Measurements from ENCODE around the gene SNRNP25. TPM values are rescaled to one million over a fixed set of nuclear protein-coding genes. Genes with fewer than 3 reads are reported as not detected.
"Not testable (repeated sequence)": the region's sequence is repeated elsewhere in the genome, so short reads cannot be mapped to it uniquely, and the experiment has no call there.

Gene SNRNP25
- 30.6 TPM for total RNA-seq (ENCODE audit: unreplicated experiment)
- long read RNA-seq, transcript SNRNP25-201 (5 exons, 1,905 nt) = major isoform, 22 of 24 reads
- long read RNA-seq, partial matches to known transcripts = 1 of 24 reads
- long read RNA-seq, other reads (novel, unspliced or antisense) = 0 of 24 reads

DNA sequence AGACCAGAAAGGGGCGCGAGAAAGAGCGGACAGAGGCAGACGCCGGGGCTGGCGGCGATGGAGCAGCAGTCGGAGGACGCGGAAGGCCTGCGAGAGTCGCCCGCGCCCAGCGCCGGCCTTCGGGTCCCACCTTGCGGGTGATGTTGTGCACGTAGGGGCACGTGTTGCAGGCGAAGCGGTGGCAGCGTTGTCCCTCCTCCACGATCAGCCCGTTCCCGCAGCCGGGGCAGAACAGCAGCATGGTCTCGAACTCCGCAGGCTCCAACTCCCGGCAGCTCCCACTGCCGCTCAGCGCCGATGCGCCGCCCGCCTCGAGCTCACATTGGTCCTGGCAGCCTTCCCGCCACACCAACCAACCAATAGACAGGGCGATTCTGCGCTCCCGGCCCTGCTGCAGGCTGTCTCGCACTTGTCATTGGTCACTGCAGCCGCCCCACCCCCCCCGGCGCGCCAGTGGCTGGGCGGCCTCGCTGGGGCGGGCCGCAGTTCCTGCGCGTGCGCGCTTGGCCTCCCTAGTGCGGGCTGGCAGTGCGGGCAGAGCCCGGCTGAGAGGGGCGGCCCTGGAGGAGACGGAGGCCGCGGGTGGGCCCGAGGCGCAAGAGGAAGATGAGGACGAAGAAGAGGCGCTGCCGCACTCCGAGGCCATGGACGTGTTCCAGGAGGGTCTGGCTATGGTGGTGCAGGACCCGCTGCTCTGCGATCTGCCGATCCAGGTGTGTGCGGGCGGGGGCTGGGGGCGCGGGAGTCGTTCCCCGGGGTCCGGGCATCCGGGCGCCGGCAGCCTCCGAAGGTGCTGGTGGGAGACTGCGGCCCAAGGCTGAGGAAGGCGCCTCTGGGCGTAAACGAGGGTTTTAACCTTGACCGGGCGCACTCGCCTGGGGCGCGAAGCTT is at the start of gene SNRNP25, which contains the start of gene POLR3K:
TSS of gene SNRNP25 (plus strand) at position 483 of the 891 bp plus-strand sequence. CDS start at position 672, 189 bp downstream.
TSS of gene POLR3K (minus strand) at position 263 of the 891 bp plus-strand sequence. CDS start at position 241, 22 bp downstream.
- Mint-ChIP-seq H3K9me3 (ENCODE audit: unreplicated experiment) (peaks cover 3% of the 10 kb centered on the region), H3K4me3 (ENCODE audit: unreplicated experiment) (peak within 1 kb of the TSS; percentile 95), H3K36me3 (ENCODE audit: low read depth, unreplicated experiment) (peaks cover 21% of the 10 kb centered on the region), H3K27ac (ENCODE audit: unreplicated experiment) (peak within 1 kb of the TSS; percentile 85), H3K4me1 (ENCODE audit: unreplicated experiment) (peaks cover 8% of the 10 kb centered on the region), H3K27me3 (ENCODE audit: unreplicated experiment) (peaks cover 13% of the 10 kb centered on the region)
- TF ChIP-seq, protein P1, sequence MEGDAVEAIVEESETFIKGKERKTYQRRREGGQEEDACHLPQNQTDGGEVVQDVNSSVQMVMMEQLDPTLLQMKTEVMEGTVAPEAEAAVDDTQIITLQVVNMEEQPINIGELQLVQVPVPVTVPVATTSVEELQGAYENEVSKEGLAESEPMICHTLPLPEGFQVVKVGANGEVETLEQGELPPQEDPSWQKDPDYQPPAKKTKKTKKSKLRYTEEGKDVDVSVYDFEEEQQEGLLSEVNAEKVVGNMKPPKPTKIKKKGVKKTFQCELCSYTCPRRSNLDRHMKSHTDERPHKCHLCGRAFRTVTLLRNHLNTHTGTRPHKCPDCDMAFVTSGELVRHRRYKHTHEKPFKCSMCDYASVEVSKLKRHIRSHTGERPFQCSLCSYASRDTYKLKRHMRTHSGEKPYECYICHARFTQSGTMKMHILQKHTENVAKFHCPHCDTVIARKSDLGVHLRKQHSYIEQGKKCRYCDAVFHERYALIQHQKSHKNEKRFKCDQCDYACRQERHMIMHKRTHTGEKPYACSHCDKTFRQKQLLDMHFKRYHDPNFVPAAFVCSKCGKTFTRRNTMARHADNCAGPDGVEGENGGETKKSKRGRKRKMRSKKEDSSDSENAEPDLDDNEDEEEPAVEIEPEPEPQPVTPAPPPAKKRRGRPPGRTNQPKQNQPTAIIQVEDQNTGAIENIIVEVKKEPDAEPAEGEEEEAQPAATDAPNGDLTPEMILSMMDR (IDR thresholded peaks at IDR 0.05; ENCODE audit: unreplicated experiment) = no peak
- peak; percentile 98 for DNase-seq (ENCODE audit: low spot score)

DNA sequence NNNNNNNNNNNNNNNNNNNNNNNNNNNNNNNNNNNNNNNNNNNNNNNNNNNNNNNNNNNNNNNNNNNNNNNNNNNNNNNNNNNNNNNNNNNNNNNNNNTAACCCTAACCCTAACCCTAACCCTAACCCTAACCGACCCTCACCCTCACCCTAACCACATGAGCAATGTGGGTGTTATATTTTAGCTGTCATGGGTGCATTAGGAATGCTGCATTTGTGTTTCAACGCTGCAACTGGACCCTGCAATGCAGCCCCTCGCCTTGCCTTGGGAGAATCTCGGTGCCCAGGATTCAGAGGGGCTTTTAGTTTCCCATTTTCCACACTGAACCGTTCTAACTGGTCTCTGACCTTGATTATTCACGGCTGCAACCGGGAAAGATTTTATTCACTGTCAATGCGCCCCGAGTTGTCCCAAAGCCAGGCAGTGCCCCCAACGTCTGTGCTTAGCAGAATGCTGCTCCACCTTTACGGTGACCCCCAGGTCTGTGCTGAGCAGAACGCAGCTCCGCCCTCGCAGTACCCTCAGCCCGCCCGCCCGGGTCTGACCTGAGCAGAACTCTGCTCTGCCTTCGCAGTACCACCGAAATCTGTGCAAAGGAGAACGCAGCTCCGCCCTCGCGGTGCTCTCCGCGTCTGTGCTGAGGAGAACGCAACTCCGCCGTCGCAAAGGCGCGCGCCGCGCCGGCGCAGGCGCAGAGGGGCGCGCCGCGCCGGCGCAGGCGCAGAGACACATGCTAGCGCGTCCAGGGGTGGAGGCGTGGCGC is 43.5 kb upstream of the SNRNP25 start:
- no peaks in the 10 kb centered on the region for H3K36me3 Mint-ChIP-seq (ENCODE audit: low read depth, unreplicated experiment)
- H3K27me3 Mint-ChIP-seq (ENCODE audit: unreplicated experiment) = no peaks in the 10 kb centered on the region
- no peaks in the 10 kb centered on the region for H3K4me1 Mint-ChIP-seq (ENCODE audit: unreplicated experiment)
- TF ChIP-seq, protein P1 (IDR thresholded peaks at IDR 0.05; ENCODE audit: unreplicated experiment) = no peak
- peak overlapping the region; percentile 86 for H3K4me3 Mint-ChIP-seq (ENCODE audit: unreplicated experiment)
- no peak overlapping the region for H3K27ac Mint-ChIP-seq (ENCODE audit: unreplicated experiment)
- H3K9me3 Mint-ChIP-seq (ENCODE audit: unreplicated experiment) = no peaks in the 10 kb centered on the region
- no peak for DNase-seq (ENCODE audit: low spot score)

DNA sequence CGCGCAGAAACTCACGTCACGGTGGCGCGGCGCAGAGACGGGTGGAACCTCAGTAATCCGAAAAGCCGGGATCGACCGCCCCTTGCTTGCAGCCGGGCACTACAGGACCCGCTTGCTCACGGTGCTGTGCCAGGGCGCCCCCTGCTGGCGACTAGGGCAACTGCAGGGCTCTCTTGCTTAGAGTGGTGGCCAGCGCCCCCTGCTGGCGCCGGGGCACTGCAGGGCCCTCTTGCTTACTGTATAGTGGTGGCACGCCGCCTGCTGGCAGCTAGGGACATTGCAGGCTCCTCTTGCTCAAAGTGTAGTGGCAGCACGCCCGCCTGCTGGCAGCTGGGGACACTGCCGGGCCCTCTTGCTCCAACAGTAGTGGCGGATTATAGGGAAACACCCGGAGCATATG is 42.9 kb upstream of the SNRNP25 start:
- peak; percentile 81 for DNase-seq (ENCODE audit: low spot score)
- not testable (repeated sequence) for H3K36me3 Mint-ChIP-seq (ENCODE audit: low read depth, unreplicated experiment); H3K4me1 Mint-ChIP-seq (ENCODE audit: unreplicated experiment); H3K4me3 Mint-ChIP-seq (ENCODE audit: unreplicated experiment); H3K9me3 Mint-ChIP-seq (ENCODE audit: unreplicated experiment); H3K27me3 Mint-ChIP-seq (ENCODE audit: unreplicated experiment); H3K27ac Mint-ChIP-seq (ENCODE audit: unreplicated experiment)
- TF ChIP-seq, protein P1 (IDR thresholded peaks at IDR 0.05; ENCODE audit: unreplicated experiment) = peak; percentile 62

DNA sequence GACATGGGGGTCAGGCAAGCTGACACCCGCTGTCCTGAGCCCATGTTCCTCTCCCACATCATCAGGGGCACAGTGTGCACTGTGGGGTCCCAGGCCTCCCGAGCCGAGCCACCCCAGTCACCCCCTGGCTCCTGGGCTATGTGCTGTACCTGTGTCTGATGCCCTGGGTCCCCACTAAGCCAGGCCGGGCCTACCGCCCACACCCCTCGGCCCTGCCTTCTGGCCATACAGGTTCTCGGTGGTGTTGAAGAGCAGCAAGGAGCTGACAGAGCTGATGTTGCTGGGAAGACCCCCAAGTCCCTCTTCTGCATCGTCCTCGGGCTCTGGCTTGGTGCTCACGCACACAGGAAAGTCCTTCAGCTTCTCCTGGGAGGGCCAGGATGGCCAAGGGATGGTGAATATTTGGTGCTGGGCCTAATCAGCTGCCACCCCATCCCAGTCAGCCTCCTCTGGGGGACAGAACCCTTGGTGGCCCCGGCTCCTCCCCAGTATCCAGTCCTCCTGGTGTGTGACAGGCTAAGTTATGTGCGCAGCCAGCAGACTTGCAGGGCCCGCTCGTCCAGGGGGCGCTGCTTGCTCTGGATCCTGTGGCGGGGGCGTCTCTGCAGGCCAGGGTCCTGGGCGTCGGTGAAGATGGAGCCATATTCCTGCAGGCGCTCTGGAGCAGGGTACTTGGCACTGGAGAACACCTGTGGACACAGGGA is 36.4 kb upstream of the SNRNP25 start:
- not testable (repeated sequence) for DNase-seq (ENCODE audit: low spot score); H3K9me3 Mint-ChIP-seq (ENCODE audit: unreplicated experiment); H3K27me3 Mint-ChIP-seq (ENCODE audit: unreplicated experiment); H3K4me1 Mint-ChIP-seq (ENCODE audit: unreplicated experiment); H3K36me3 Mint-ChIP-seq (ENCODE audit: low read depth, unreplicated experiment); H3K4me3 Mint-ChIP-seq (ENCODE audit: unreplicated experiment); H3K27ac Mint-ChIP-seq (ENCODE audit: unreplicated experiment)

DNA sequence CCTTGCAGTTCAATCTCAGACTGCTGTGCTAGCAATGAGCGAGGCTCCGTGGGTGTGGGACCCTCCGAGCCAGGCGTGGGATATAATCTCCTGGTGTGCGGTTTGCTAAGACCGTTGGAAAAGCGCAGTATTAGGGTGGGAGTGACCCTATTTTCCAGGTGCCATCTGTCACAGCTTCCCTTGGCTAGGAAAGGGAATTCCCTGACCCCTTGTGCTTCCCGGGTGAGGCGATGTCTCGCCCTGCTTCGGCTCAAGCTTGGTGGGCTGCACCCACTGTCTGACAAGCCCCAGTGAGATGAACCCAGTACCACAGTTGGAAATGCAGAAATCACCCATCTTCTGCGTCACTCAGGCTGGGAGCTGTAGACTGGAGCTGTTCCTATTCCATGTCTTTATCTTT is 32.7 kb upstream of the SNRNP25 start:
- not testable (repeated sequence) for DNase-seq (ENCODE audit: low spot score); H3K9me3 Mint-ChIP-seq (ENCODE audit: unreplicated experiment); H3K27ac Mint-ChIP-seq (ENCODE audit: unreplicated experiment)

DNA sequence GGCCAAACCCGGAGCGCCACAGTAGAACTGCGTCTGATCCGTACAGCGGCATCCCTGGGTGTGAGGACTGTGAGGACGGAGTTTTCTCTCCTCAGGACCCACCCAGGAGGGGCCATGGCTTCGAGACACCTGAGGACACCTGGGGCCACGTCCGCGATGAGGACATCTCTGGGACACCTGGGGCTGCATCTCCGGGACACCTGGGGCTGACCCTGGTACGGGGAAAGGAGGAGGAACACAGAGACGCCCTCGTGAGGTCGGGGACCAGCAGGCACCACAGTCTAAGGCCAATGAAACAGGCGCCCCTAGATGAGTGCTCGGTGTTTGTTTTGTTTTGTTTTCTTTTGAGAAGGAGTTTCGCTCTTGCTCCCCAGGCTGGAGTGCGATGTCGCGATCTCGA is 29.5 kb upstream of the SNRNP25 start:
- H3K4me3 Mint-ChIP-seq (ENCODE audit: unreplicated experiment); H3K27ac Mint-ChIP-seq (ENCODE audit: unreplicated experiment); H3K36me3 Mint-ChIP-seq (ENCODE audit: low read depth, unreplicated experiment); H3K9me3 Mint-ChIP-seq (ENCODE audit: unreplicated experiment); H3K4me1 Mint-ChIP-seq (ENCODE audit: unreplicated experiment); H3K27me3 Mint-ChIP-seq (ENCODE audit: unreplicated experiment); DNase-seq (ENCODE audit: low spot score): not testable (repeated sequence)

More for the DNA sequence above, 32.7 kb upstream of the SNRNP25 start:
- H3K36me3 Mint-ChIP-seq (ENCODE audit: low read depth, unreplicated experiment); H3K4me1 Mint-ChIP-seq (ENCODE audit: unreplicated experiment); H3K27me3 Mint-ChIP-seq (ENCODE audit: unreplicated experiment); H3K4me3 Mint-ChIP-seq (ENCODE audit: unreplicated experiment): not testable (repeated sequence)

DNA sequence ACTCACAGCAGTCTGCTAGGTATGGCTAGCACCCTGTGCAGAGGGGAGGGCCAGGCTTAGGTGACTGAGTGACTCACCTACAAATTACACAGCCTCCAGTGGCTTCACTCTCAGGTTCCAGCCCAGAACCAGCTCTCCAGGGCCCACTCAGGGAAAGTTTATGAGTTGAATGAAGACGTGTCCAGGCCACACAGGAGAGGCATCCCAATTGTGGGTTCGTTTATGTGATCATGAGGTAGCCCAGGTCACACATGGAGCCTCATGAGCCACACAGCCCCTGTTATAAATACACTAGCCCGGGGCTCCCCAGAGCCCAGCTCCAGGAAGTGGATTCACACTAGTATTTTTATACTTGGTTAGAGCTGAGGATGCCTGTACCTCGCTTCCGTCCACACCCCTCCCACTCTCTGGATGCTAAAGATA is 27.7 kb upstream of the SNRNP25 start:
- H3K36me3 Mint-ChIP-seq (ENCODE audit: low read depth, unreplicated experiment); H3K9me3 Mint-ChIP-seq (ENCODE audit: unreplicated experiment); H3K4me1 Mint-ChIP-seq (ENCODE audit: unreplicated experiment); H3K4me3 Mint-ChIP-seq (ENCODE audit: unreplicated experiment); DNase-seq (ENCODE audit: low spot score); H3K27ac Mint-ChIP-seq (ENCODE audit: unreplicated experiment); H3K27me3 Mint-ChIP-seq (ENCODE audit: unreplicated experiment): not testable (repeated sequence)

DNA sequence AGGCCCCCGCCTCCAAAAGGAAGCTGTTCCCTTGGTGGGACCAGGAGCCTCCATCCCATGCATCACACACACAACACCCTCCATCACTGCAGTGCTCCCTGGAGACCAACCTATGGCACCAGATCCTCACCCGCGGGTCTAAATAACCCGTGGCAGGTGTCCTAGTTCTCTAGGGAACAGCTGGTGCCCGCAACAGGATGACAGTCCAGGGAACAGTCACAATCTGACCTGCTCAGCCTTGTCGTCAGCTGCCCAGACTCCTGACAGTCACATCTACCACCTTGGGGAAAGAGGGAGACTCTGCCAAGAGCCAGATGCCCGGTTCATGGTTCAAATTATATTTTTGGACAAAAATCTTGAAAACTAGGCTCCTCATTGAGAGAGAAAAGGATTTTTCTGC is 23.0 kb upstream of the SNRNP25 start:
- DNase-seq (ENCODE audit: low spot score); H3K4me3 Mint-ChIP-seq (ENCODE audit: unreplicated experiment); H3K27me3 Mint-ChIP-seq (ENCODE audit: unreplicated experiment); H3K9me3 Mint-ChIP-seq (ENCODE audit: unreplicated experiment); H3K27ac Mint-ChIP-seq (ENCODE audit: unreplicated experiment); H3K36me3 Mint-ChIP-seq (ENCODE audit: low read depth, unreplicated experiment); H3K4me1 Mint-ChIP-seq (ENCODE audit: unreplicated experiment): not testable (repeated sequence)
